OCI-LY7 (cell line): Measurements from ENCODE around the gene AP3M1. TPM values are rescaled to one million over a fixed set of nuclear protein-coding genes. Genes with fewer than 3 reads are reported as not detected.

Source experiments
- BruUV-seq: library from RNA; stranded (reverse); fragments of 400-500 nt; replicated peaks from 2 replicates; lab custom pipeline; 2021; lab: Mats Ljungman, UMichigan
- CTCF ChIA-PET: fragments of 300-600 bp; sonication (Branson Sonifier 250); formaldehyde crosslinking; loops from one replicate; lab custom pipeline; 2022; ENCODE audit warnings: antibody characterized with exemption; ENCODE audit not compliant: unreplicated experiment; lab: Charles Lee
- POLR2A ChIA-PET: fragments of 300-600 bp; sonication (Branson Sonifier 250); formaldehyde crosslinking; loops from one replicate; lab custom pipeline; 2022; ENCODE audit warnings: antibody characterized with exemption; lab: Charles Lee
- DNase-seq: peaks from one replicate; pipeline ENCODE4 v3.0.0-alpha.2; 2015; ENCODE audit warnings: low spot score
- H2AFZ ChIP-seq: fragments of 200-600 bp; sonication (generic), shearing (Covaris generic); 2 replicates; pipeline ENCODE4 v1.6.1; 2014; ENCODE audit warnings: mild to moderate bottlenecking, antibody characterized with exemption, low read length, moderate library complexity
- H3K27ac ChIP-seq: fragments of 200-600 bp; sonication (generic); 2 replicates; pipeline ENCODE4 v1.5.1; 2014; ENCODE audit warnings: mixed run types, low read depth, mild to moderate bottlenecking, moderate library complexity, low read length, inconsistent platforms; ENCODE audit not compliant: poor library complexity, severe bottlenecking
- H3K36me3 ChIP-seq: fragments of 200-600 bp; sonication (generic); 2 replicates; pipeline ENCODE4 v1.6.1; 2014; ENCODE audit warnings: mild to moderate bottlenecking, antibody characterized with exemption, low read length, moderate library complexity, mixed read lengths; ENCODE audit not compliant: insufficient read depth
- H3K4me1 ChIP-seq: fragments of 200-600 bp; sonication (generic); 2 replicates; pipeline ENCODE4 v1.5.1; 2014; ENCODE audit warnings: mild to moderate bottlenecking, low read length; ENCODE audit not compliant: insufficient read depth, poor library complexity, severe bottlenecking
- H3K4me2 ChIP-seq: fragments of 200-600 bp; sonication (generic); 2 replicates; pipeline ENCODE4 v1.6.1; 2014; ENCODE audit warnings: mild to moderate bottlenecking, low read length
- H3K4me3 ChIP-seq: fragments of 200-600 bp; sonication (generic); 2 replicates; pipeline ENCODE4 v1.5.1; 2014; ENCODE audit warnings: mild to moderate bottlenecking, low read depth, low read length; ENCODE audit not compliant: poor library complexity, severe bottlenecking
- H3K79me2 ChIP-seq: fragments of 200-600 bp; sonication (generic); 2 replicates; pipeline ENCODE4 v1.6.1; 2016; ENCODE audit warnings: low read depth, mild to moderate bottlenecking, low read length, moderate library complexity, mixed read lengths; ENCODE audit not compliant: insufficient read depth
- H3K9me2 ChIP-seq: fragments of 200-600 bp; sonication (generic); 2 replicates; pipeline ENCODE4 v1.6.1; 2016; ENCODE audit warnings: mild to moderate bottlenecking, low read length, mixed read lengths; ENCODE audit not compliant: insufficient read depth
- H3K9me3 ChIP-seq: fragments of 200-600 bp; sonication (generic); 2 replicates; pipeline ENCODE4 v1.6.1; 2014; ENCODE audit warnings: mild to moderate bottlenecking, mixed run types, low read length, mixed read lengths
- H4K20me1 ChIP-seq: fragments of 200-600 bp; sonication (generic); 2 replicates; pipeline ENCODE4 v1.6.1; 2014; ENCODE audit warnings: mild to moderate bottlenecking, antibody characterized with exemption, low read length, moderate library complexity, mixed read lengths; ENCODE audit not compliant: insufficient read depth
- EZH2phosphoT487 ChIP-seq: fragments of 200-600 bp; sonication (generic); IDR thresholded peaks from 2 replicates; pipeline ENCODE4 v1.6.1; 2018; ENCODE audit warnings: low read depth, borderline replicate concordance, mild to moderate bottlenecking, mixed run types, antibody characterized with exemption, low read length, moderate library complexity, mixed read lengths
- intact Hi-C: fragments of 100-400 bp; cut with micrococcal nuclease; formaldehyde crosslinking; loops from one replicate; pipeline ENCODE4 v1.10.0; 2022; ENCODE audit not compliant: unreplicated experiment
- total RNA-seq, 2 experiments: library from RNA; depleted of rRNA in 1 of 2; stranded (reverse); fragments of >200 nt in 1 of 2; shearing (Covaris generic) in 1 of 2; gene quantifications; 2 replicates each; pipeline ENCODE4 v1.2.3, GENCODE V29; 2014 to 2022
- TF ChIP-seq, protein P1 (sequence below): fragments of 200-600 bp; sonication (generic); conservative IDR thresholded peaks from 2 replicates; pipeline ENCODE4 v1.5.1; 2014; ENCODE audit warnings: mild to moderate bottlenecking, antibody characterized with exemption, low read length, moderate library complexity, mixed read lengths

The AP3M1 gene
- total RNA-seq, 2 experiments from 2014 or later: 35.5 to 54.2 TPM

DNA sequence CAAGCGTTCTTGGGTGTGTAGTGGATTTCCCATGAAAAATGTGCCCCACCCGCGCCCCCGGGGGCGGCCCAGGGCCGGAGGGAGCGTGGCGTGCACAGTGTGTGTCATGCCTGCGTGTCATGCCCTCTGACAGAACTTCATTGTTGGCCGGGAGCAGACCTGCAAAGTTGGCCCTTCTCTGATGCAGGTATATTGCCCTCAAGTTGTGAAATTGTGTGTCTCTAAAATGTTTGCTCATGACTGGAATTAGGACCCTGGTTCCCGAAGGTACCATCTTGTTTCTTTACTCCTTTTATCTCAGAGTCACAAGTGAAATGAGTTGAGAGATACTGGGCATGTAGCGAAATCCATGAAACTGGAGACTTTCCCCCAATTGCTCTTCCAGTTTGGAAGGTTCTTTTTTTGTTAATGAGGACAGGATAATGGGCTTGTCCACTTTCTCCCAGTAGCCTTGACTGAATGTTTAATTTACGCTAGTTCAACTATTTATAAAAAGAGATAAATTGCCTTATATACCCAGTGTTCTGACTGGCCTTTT, 26.6 kb upstream of the AP3M1 start:
- Histone ChIP-seq H4K20me1 (no peaks in the 10 kb centered on the region), H3K4me2 (peak overlapping the region; percentile 78), H3K9me2 (no peaks in the 10 kb centered on the region), H3K9me3 (no peaks in the 10 kb centered on the region), H3K36me3 (no peaks in the 10 kb centered on the region), H3K4me3 (peak overlapping the region; percentile 74), H3K27ac (peak overlapping the region; percentile 52), H3K4me1 (peaks cover 20% of the 10 kb centered on the region), H2AFZ (peak overlapping the region; percentile 93), H3K79me2 (peaks cover 42% of the 10 kb centered on the region; the same call in 1 of the 2 replicates)
- DNase-seq: peak; percentile 43
- TF ChIP-seq EZH2phosphoT487: no peak
- TF ChIP-seq, protein P1, sequence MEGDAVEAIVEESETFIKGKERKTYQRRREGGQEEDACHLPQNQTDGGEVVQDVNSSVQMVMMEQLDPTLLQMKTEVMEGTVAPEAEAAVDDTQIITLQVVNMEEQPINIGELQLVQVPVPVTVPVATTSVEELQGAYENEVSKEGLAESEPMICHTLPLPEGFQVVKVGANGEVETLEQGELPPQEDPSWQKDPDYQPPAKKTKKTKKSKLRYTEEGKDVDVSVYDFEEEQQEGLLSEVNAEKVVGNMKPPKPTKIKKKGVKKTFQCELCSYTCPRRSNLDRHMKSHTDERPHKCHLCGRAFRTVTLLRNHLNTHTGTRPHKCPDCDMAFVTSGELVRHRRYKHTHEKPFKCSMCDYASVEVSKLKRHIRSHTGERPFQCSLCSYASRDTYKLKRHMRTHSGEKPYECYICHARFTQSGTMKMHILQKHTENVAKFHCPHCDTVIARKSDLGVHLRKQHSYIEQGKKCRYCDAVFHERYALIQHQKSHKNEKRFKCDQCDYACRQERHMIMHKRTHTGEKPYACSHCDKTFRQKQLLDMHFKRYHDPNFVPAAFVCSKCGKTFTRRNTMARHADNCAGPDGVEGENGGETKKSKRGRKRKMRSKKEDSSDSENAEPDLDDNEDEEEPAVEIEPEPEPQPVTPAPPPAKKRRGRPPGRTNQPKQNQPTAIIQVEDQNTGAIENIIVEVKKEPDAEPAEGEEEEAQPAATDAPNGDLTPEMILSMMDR: no peak
- BruUV-seq: TSS peak; percentile 63
- intact Hi-C loops: no loop called here
- CTCF ChIA-PET: no interaction called here
- POLR2A ChIA-PET: interaction anchor here (0.8 to 3.1 kb wide), 8 partner anchors 11 to 47 kb away, joined by 3 to 25 read pairs (median 4); partner anchors contain the start of gene ADK

- H2AFZ ChIP-seq: peak overlapping the region; percentile 93
- H3K9me2 ChIP-seq: no peaks in the 10 kb centered on the region
- TF ChIP-seq EZH2phosphoT487: no peak
- TF ChIP-seq, protein P1: no peak
- H3K27ac ChIP-seq: peak overlapping the region; percentile 52
- H4K20me1 ChIP-seq: no peaks in the 10 kb centered on the region
- peaks cover 20% of the 10 kb centered on the region for H3K4me1 ChIP-seq
- peak overlapping the region; percentile 74 for H3K4me3 ChIP-seq
- intact Hi-C loops: loop anchor here (1.0 kb wide), 1 partner anchor 25 kb away; the partner anchor contains the start of gene ADK
- H3K4me2 ChIP-seq: peak overlapping the region; percentile 78
- no TSS peak for BruUV-seq
- peaks cover 37% of the 10 kb centered on the region; the same call in 1 of the 2 replicates for H3K79me2 ChIP-seq
- ChIA-PET CTCF (no interaction called here), POLR2A (interaction anchor here (0.6 to 3.1 kb wide), 6 partner anchors 10 to 561 kb away, joined by 3 to 25 read pairs (median 4); partner anchors contain the start of genes ADK and AP3M1)
- peak; percentile 91 for DNase-seq
- no peaks in the 10 kb centered on the region for H3K9me3 ChIP-seq
- H3K36me3 ChIP-seq: no peaks in the 10 kb centered on the region
These were observed 25.9 kb upstream of the AP3M1 start for GRCh38 chr10:74176380-74177139.
